ENCODE measurements around the gene CCDC92.

Gene CCDC92

GRCh38 chr12:123933214-123933613, 39.4 kb downstream of the CCDC92 start:
- TF ChIP-seq CTCF (IDR thresholded peaks at IDR 0.05): no peak
- Histone ChIP-seq H3K9me3 (peaks cover 0 to 8% (median 0%) of the 10 kb centered on the region in 3 donors), H3K36me3 (peaks cover 29 to 40% (median 37%) of the 10 kb centered on the region in 3 donors), H3K4me1 (no peaks in the 10 kb centered on the region), H3K27me3 (no peaks in the 10 kb centered on the region), H3K27ac (no peak overlapping the region), H3K4me3 (no peak overlapping the region)
- no peak for DNase-seq
- intact Hi-C loops (cut with DNase I; ENCODE audit: low total_unique reads): no loop called here

GRCh38 chr12:123931686-123932321, 40.8 kb downstream of the CCDC92 start:
- intact Hi-C loops (cut with DNase I; ENCODE audit: low total_unique reads): loop anchor here (1.0 kb wide), 1 partner anchor 14 kb away; no protein-coding TSS in a partner anchor
- H3K4me1 ChIP-seq: no peaks in the 10 kb centered on the region
- no peak overlapping the region for H3K4me3 ChIP-seq
- H3K27ac ChIP-seq: no peak overlapping the region
- TF ChIP-seq CTCF (IDR thresholded peaks at IDR 0.05): no peak
- DNase-seq: no peak
- peaks cover 0 to 8% (median 0%) of the 10 kb centered on the region in 3 donors for H3K9me3 ChIP-seq
- peaks cover 19 to 26% (median 25%) of the 10 kb centered on the region in 3 donors for H3K36me3 ChIP-seq
- H3K27me3 ChIP-seq: no peaks in the 10 kb centered on the region

GRCh38 chr12:123929946-123930583, 42.6 kb downstream of the CCDC92 start:
- Histone ChIP-seq H3K27me3 (no peaks in the 10 kb centered on the region), H3K36me3 (peaks cover 4 to 10% (median 9%) of the 10 kb centered on the region in 3 donors), H3K9me3 (peaks cover 0 to 8% (median 0%) of the 10 kb centered on the region in 3 donors), H3K4me1 (no peaks in the 10 kb centered on the region), H3K4me3 (no peak overlapping the region), H3K27ac (no peak overlapping the region)
- intact Hi-C loops (cut with DNase I; ENCODE audit: low total_unique reads): no loop called here
- no peak for DNase-seq
- TF ChIP-seq CTCF (IDR thresholded peaks at IDR 0.05): no peak

- TF ChIP-seq CTCF (IDR thresholded peaks at IDR 0.05): no peak
- DNase-seq: no peak
- no peaks in the 10 kb centered on the region for H3K36me3 ChIP-seq
- intact Hi-C loops (cut with DNase I; ENCODE audit: low total_unique reads): no loop called here
- peaks cover 0 to 8% (median 0%) of the 10 kb centered on the region in 3 donors for H3K9me3 ChIP-seq
- H3K4me1 ChIP-seq: no peaks in the 10 kb centered on the region
- no peak overlapping the region for H3K4me3 ChIP-seq
- H3K27ac ChIP-seq: no peak overlapping the region
- no peaks in the 10 kb centered on the region for H3K27me3 ChIP-seq
Observed at GRCh38 chr12:123928897-123929296, 43.7 kb downstream of the CCDC92 start.

GRCh38 chr12:123928274-123928865, 44.3 kb downstream of the CCDC92 start:
- Histone ChIP-seq H3K36me3 (no peaks in the 10 kb centered on the region), H3K4me3 (no peak overlapping the region), H3K9me3 (peaks cover 0 to 8% (median 0%) of the 10 kb centered on the region in 3 donors), H3K4me1 (no peaks in the 10 kb centered on the region), H3K27me3 (no peaks in the 10 kb centered on the region), H3K27ac (no peak overlapping the region)
- no peak for DNase-seq
- TF ChIP-seq CTCF (IDR thresholded peaks at IDR 0.05): no peak
- intact Hi-C loops (cut with DNase I; ENCODE audit: low total_unique reads): no loop called here
